GM10266 (cell line): ENCODE measurements around the gene RNF182.

Experiments
- DNase-seq: peaks from one replicate; pipeline ENCODE4 v3.0.0; 2012; ENCODE audit errors: extremely low spot score
- CTCF ChIP-seq: IDR thresholded peaks from 2 replicates; pipeline ENCODE4 v1.5.1; 2012; ENCODE audit warnings: mild to moderate bottlenecking, low read depth; ENCODE audit not compliant: control insufficient read depth, insufficient read depth; ENCODE audit errors: missing control alignments

Gene RNF182

GRCh38 chr6:14023855-14024254 lies 99.1 kb downstream of the RNF182 start:
- TF ChIP-seq CTCF = no peak
- no peak for DNase-seq

GRCh38 chr6:14025160-14025559 lies 100.4 kb downstream of the RNF182 start:
- no peak for DNase-seq
- no peak for TF ChIP-seq CTCF

- no peak for DNase-seq
- no peak for TF ChIP-seq CTCF
These were observed 102.2 kb downstream of the RNF182 start for GRCh38 chr6:14026831-14027539.

GRCh38 chr6:14028631-14029030 lies 103.9 kb downstream of the RNF182 start:
- TF ChIP-seq CTCF = no peak
- DNase-seq = no peak

GRCh38 chr6:14029605-14030004 lies 104.9 kb downstream of the RNF182 start:
- TF ChIP-seq CTCF = no peak
- no peak for DNase-seq
